GM18498 (cell line): ENCODE measurements around the gene PLOD3.

Source experiments
- ATAC-seq: cut with Tn5 transposase; IDR thresholded peaks from one replicate; pipeline ENCODE4 v1.9.1; 2021; ENCODE audit warnings: mild to moderate bottlenecking, moderate library complexity; ENCODE audit not compliant: unreplicated experiment

PLOD3 gene

DNA sequence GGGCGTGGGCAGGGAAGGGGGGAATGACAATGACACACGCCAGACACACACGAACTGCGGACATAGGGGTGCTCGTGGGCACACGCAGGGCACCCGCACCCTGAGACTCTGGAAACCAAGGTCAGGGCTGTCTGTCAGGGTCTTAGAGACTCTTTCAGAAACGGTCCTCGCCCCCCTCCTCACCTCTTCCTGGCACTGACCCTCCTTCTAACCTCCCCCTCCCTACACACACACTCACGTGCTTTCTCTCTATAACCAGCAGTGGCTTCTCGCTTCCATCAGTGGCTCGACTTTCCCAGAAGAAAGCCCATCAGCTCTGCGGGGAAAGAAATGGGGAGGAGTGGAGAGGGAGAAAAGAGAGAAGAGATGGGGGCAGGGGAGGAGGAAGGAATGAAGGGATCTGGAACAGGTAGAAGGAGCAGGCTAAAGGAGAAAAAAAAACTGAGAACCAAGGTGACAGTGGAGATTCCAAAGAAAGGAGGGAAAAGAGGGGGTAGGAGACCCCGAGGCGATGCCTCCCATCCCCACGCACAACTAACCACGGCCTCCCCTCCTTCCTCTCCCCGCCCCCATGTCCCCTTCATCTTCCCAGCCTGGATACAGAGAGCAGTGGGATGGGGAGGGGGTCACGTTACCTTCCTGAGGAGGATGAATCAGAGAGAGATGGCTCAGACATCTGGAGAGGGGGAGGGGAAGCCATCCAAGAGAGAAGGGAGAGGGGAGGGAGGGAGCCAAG is 50.3 kb downstream of the PLOD3 start:
- no peak for ATAC-seq

DNA sequence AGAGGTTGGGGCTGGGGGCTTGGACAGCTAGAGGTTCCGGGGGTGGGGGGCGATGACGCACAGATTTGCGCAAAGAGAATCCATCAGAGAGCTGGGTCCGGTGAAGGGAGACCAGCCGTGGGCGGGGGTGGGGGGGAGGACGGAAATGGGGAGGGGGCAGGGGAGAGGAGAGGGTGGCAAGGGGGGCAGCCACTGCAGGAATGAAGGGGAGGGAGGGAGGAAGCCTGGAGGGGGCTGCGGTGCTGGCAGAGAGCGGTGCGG is 50.8 kb downstream of the PLOD3 start:
- no peak for ATAC-seq

DNA sequence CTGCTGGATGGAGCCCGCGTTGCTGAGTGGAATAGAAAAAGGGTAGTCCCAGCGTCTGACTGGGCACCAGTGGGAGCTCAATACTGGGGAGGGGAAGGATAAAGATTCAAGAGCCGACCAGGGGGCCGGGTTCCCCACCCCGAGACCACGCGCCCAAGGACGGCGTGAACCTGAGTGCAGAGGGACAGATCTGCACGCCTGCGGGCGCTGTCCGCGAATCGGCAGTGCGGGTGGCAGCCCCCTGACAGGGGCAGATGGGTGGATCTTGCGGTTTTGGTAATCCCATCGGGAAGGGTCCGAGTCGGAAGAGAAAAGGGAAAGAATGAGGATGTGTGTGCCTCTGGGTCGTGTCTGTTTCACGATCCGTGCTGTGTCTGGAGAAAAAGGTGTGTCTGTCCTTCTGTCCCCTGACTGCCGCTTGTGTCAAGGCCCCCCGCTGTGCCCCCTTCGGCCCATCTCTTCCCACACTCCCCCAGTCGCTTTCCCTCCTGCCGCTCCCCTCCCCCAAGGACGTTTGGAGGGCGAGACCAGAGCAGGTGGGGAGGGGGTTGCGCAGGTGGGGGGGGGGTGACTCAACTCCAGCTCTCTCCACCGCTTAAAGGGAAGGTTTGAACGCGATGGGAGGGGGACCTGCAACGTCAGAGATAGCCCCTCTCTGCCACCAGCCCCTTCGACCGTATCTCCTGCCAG is 51.3 kb downstream of the PLOD3 start:
- no peak for ATAC-seq

DNA sequence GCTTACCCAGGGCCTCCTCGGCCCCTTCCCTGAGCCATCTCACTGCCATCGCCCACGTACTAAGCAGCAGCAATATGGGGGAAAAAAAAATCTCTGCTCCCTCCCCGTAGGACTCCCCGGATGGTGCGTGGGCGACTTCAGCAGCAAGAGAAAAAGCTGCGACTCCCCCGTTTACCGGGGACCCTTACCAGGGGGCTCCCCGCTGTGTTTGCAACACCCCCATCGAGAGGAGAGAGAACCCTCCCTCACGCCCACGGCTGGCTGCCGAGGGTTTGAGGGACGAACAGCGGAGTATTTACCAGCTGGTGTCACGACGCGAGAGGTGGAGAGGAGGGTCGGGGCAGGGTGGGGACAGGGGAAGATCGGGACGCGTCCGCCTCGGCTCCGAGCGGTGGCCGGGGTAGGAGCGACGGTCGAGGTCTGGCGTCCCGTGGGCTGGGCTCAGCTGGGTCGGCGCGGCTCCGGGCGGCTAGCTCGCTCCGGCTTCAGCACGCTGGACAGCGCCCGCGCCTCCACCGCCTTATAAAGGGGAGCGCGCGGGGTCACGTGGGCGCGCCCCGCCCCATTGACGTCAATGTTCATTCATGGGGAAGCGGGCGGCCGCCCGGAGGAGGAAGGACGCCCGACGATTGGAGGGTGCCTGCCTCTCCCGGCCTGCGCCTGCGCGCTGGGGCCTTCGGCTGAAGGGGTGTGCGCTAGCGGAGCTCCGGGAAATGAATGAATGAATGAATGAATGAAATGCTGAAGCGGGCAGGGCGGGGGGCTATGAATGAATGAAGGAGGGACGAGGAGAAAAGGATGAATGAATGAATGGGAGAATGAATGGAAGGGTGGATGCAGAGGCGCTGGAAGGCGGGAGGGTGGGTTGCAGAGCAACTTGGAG is 52.1 kb downstream of the PLOD3 start, which contains the start of gene VGF:
VGF (minus strand) TSS at position 495 of the 883 bp plus-strand sequence. CDS start 726 bp downstream, outside the sequence.
- ATAC-seq: peak; percentile 76

DNA sequence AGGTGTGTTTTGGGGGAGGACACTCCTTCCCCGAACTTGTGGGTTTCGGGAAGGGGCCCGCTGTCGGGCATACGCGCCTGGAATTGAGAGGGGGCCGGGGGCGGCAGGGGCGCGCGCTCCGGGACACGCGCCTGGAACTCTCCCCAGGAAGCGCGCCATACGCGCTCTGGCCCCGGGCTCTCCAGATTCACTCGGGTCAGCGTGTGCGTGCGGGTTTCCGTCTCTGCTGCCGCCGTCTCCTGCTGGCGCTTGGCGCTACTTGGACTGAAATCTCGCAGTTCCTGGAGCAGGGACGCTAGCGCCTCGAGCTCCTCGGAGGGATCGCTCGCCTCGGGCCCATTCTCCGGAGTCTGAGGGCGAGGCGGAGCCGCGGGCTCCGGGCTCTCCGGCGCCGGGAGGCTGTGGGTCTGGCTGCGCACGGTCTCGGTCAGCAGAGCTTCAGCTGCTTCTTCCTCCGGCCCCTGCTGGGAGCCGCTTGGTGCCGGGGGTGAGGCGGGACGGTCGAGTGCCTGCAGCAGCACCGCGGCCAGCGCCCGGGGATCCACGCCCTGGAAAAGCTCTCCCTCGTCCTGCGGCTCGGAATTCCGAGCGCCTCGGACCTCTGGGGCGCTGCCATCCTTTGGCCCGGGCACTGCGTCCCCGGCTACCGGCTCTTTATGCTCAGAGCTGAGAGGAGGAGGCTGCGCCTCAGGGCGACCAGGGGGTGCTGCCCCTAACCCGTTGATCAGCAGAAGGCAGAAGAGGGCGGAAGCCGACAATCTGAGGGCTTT is 53.1 kb downstream of the PLOD3 start:
- no peak for ATAC-seq

DNA sequence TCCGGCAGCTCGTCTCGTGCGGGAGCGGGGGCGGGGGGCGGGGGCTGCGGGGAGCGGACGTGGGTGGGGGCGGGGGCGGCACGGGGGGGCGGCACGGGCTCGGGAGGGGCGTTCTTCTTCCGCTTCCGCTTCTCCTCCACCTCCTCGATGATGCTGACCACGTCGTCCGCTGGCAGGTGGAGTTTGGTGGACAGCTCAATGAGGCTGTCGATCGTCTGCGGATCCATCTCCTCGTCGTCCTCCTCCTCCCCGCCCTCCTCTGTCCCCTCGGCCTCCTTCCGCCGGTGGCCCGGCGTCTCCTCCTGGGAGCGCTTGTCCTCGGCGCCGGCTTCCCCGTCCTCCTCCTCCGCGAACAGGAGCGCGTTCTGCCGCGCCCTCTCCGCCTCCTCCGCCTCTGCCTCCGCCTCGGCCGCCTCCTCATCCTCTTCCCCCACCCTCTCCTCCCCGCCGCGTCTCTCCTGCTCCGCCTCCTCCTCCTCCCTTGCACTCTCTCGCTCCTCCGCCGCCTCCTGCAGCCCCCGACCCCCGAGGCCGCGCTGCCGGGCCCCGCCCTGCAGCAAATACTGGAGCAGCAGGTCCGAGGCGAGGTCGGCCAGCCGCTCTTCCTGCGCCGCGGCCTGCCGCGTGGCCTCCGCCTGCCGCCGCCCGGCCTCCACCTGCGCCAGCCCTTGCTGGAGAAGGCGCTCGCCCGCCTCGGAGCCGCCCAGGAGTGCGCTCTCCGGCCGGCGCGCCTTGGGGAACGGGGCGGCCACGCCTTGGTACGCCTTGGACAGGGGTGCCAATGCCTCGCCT is 53.9 kb downstream of the PLOD3 start:
- ATAC-seq: no peak

DNA sequence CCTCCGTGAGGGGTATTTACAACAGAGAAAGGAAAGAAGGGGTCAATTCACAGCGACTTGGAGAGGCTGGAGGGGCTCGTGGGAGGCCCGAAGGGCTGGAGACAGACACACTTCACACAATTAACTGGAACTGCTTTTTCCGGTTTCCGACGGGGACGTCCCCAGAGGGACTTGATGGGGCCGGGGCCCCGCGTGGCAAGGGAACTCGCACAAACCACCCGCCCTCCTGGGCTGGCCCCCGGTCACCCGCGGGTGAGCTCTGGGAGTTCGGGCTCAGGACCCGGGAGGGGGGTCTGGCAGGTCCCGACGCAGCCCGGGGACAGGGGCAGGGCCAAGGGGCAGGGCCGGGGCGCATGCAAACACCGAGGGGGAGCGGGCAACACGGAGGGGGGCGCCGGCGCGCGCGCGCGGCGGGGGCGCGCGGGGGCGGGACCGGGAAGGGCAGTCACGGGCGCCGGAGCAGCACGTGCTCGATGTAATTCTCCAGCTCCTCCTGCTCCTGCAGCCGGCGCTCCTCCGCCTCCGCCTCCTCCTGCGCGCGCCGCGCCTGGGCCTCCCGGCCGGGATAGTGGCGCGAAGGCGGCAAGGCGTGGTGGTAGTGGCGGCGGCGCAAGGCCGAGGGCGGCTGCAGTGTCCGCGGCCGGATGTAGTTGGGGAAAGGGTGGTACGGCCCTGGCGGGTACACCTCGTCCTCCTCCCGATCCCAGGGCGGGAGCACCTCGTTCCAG is 54.7 kb downstream of the PLOD3 start:
- ATAC-seq: no peak

DNA sequence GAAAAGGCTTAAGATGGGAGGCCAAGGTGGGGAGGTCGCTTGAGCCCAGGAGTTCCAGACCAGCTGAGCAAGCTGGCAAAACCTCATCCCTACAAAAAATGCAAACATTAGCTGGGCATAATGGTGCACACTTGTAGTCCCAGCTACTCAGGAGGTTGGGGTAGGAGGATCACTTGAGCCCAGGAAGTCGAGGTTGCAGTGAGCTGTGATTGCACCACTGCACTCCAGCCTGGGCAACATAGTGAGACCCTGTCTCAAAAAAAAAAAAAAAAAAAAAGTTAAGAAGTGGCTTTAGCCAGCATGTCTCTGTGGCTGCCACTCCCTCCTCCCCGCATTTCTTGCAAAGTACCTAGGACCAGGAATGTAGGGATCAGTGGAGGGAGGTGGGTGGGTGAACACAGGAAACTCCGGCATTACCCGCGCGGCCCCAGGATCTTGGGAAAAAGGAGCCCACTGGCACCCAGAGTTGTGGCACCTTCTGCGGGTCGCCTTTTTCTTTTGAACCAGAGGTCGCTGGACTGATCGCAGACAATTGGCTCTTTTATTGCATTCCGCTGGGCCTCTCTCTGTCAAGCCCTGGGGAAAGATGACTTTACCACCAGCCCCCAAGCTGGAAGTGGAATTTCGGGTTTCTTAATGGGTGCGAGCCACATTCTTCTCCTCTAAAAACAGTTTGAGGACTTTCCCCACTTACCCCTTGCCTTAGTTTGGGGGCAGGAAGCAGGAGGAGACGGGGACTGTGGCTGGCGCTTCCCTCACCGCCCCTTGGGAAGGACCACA is 55.5 kb downstream of the PLOD3 start:
- no peak for ATAC-seq

DNA sequence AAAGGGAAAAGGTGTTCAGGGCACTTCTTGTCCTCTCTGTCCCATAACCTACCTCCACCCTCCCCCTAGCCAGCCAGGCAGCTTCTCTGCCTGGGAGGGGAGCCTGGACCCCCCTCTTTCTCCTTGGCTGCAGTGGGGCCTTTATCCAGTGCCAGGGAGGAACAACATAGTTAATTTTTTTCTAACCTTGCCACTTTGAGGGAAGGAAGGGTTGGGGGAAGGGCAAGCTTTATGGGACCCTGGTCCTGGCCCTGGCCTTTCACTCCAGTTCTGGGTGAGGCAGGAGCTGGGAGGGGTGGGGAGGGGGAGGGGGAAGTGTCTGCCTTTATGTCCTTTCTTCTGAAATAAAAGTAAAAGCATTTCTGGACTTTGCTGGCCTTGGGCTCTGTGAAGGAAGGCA is 56.5 kb downstream of the PLOD3 start:
- no peak for ATAC-seq

DNA sequence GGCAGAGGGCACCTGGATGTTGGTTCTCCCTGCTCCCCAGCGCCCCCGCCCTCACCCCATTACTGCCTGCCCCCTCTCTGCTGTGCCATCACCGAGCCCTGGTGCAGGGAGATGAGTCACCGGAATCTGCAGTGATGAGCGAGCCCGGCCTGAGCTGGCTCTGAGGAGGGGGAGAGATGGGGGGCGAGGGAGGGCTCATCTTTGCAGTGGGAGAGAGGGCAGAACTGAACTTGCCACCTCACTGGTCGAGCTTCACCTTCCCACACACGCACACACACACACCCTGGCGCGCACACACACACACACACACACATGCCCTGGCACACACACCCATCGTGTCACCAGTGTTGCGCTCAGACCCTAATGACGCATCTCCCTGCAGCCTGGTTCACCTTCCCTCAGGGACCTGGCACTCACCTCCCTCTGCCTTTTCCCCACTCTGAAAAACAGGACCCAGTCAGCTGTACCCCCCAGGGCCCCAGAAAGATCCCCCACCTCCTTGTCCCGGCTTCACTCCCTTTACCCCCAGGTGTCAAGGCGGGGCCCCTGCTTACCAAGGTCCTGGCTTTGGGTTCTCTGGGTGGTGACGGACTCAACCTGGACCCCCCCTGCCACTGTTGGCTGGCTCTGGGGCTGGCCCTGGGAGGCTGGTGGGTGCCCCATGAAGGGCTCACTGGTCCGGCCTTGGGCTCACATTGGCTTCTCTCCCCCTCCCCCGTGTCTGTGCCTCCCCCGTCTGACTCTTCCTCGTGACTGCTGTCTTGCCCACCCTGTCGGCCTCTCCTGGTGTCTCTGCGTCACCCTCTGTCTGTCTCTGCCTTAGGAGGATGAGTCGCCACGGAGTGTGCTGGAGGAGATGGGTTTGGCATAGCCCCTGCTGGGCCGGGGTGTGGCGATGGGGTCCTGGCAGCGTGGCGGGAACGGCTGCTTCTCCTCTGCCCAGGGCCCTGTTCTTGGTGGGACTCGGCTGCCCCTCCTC is 57.4 kb downstream of the PLOD3 start:
- no peak for ATAC-seq

DNA sequence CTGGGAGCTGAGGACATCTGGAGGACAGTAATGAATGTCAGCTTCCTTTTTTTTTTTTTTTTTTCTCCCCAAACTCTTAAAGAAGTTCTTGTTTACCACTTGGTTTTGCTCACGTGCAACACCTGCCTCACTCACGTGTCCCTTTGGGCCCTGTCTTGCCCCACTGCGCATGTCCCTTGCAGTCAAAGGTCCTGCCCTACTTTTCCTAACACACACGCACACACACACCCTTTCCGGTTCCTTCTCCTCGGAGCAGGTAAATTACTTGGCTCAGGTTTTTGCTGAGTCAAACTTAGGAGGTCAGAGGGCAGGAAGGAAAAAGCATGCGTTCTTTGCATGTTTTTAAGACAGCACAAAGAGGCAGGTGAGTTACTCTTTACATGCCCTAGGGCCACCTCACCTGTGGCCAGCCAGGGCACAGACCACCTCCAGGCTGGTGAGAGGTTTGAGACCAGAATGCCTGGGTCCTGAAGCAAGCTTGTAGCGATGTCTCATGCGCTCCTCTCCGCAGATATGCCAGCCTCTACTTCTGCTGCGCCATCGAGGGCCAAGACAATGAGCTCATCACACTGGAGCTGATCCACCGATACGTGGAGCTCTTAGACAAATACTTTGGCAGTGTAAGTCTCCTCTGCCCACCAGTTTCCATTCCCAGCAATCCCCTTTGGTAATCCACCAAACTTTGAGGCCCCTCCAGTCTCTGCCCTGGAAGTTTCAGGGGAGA is 60.4 kb downstream of the PLOD3 start:
- ATAC-seq: no peak

DNA sequence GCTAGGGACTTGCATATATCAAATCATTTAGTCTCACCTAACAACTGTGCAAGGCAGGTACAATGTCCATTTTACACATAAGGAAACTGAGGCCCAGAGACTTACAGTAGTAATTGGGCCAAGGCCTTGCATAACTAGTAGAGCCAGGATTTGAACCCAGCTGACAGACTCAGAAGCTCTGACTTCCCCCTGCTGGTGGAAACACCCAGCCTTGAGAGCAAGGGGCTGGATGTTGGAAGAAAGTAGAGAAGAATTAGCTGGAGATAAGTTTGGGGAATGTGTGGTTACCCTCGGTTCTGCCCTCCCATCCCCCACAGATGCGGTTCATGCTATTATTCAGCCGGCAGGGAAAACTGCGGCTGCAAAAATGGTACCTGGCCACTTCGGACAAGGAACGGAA is 61.1 kb downstream of the PLOD3 start:
- no peak for ATAC-seq
